Transverse colon (tissue), 4 donors: ENCODE measurements around the gene PICK1.
A peak's percentile ranks its signal among the peaks of the same experiment; 100 is the strongest.

Source experiments
- POLR2AphosphoS5 ChIP-seq, 3 donors: sonication (generic); formaldehyde crosslinking; IDR thresholded peaks; one replicate each; pipeline ENCODE4 v1.6.1; 2016; ENCODE audit warnings: antibody characterized with exemption in 3 of 3
- TF ChIP-seq, protein P1 (sequence below), 5 experiments: fragments of 200-600 bp in 3 of 5; fragments of 450-650 bp in 2 of 5; sonication (generic) in 3 of 5; IDR thresholded peaks; 1 replicate in 2 of 5; 2 replicates in 3 of 5; pipeline ENCODE4 v1.5.1; 2016 to 2017; ENCODE audit warnings: antibody characterized with exemption in 5 of 5, inconsistent platforms in 3 of 5, mild to moderate bottlenecking in 2 of 5, moderate library complexity in 1 of 5

DNA sequence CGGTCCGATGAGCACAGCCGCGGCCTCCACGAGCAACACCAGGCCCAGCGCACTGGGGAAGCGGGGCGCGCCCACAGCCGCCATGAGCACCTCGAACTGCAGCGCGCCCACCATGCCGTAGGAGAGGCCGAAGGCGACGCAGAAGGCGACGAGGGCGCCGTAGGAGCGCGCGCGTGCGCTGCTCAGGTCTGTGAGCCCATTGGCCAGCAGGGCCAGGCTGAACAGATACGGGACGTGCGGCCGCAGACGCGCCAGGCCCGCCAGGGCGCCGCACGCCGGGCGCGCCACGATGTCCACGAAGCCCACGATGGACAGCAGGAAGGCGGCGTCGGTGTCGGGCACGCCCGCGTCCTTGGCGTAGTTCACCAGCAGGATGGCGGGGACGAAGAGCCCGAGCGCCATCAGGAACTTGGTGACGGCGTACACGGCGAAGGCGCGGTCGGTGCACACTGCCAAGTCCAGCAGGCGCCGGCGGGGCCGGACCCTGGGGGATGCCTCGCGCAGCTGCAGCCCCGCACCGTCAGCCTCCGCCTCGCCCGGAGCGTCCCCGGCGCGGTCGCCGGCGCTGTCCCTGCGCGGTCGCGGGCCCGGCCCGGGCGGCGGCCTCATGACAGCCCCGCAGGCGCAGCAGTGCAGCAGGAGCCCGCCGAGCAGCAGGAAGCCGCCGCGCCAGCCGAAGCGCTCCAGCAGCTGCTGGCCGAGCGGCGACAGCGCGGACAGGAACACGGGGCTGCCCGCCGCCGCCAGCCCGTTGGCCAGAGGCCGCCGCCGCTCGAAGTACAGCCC lies 23.8 kb downstream of the PICK1 start:
- TF ChIP-seq, protein P1, sequence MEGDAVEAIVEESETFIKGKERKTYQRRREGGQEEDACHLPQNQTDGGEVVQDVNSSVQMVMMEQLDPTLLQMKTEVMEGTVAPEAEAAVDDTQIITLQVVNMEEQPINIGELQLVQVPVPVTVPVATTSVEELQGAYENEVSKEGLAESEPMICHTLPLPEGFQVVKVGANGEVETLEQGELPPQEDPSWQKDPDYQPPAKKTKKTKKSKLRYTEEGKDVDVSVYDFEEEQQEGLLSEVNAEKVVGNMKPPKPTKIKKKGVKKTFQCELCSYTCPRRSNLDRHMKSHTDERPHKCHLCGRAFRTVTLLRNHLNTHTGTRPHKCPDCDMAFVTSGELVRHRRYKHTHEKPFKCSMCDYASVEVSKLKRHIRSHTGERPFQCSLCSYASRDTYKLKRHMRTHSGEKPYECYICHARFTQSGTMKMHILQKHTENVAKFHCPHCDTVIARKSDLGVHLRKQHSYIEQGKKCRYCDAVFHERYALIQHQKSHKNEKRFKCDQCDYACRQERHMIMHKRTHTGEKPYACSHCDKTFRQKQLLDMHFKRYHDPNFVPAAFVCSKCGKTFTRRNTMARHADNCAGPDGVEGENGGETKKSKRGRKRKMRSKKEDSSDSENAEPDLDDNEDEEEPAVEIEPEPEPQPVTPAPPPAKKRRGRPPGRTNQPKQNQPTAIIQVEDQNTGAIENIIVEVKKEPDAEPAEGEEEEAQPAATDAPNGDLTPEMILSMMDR (IDR thresholded peaks at IDR 0.05) = no peak
- TF ChIP-seq POLR2AphosphoS5 (IDR thresholded peaks at IDR 0.05) = peak in 1 of 3 donors; percentile 9
